Right lung (tissue), 5 donors: Measurements from ENCODE around the gene TRIM34. TPM values are rescaled to one million over a fixed set of nuclear protein-coding genes. Genes with fewer than 3 reads are reported as not detected.
A peak's percentile ranks its signal among the peaks of the same experiment; 100 is the strongest.
"Not testable (repeated sequence)": the region's sequence is repeated elsewhere in the genome, so short reads cannot be mapped to it uniquely, and the experiment has no call there.

Experiments used
- DNase-seq, 2 donors: peaks; one replicate each; pipeline ENCODE4 v3.0.0-alpha.2; 2013
- polyA plus RNA-seq, 5 donors: library from polyadenylated mRNA; unstranded; fragments of 120-200 nt; gene quantifications; one replicate each; pipeline versions ENCODE4 v1.2.1 to v1.2.3, GENCODE V29; 2013; ENCODE audit warnings: inconsistent platforms in 1 of 5, low replicate concordance in 1 of 5; ENCODE audit not compliant: insufficient read length in 5 of 5, insufficient read depth in 1 of 5

TRIM34 gene
- polyA plus RNA-seq, 5 donors, result 15.6 to 28.6 (median 23.9) TPM

DNA sequence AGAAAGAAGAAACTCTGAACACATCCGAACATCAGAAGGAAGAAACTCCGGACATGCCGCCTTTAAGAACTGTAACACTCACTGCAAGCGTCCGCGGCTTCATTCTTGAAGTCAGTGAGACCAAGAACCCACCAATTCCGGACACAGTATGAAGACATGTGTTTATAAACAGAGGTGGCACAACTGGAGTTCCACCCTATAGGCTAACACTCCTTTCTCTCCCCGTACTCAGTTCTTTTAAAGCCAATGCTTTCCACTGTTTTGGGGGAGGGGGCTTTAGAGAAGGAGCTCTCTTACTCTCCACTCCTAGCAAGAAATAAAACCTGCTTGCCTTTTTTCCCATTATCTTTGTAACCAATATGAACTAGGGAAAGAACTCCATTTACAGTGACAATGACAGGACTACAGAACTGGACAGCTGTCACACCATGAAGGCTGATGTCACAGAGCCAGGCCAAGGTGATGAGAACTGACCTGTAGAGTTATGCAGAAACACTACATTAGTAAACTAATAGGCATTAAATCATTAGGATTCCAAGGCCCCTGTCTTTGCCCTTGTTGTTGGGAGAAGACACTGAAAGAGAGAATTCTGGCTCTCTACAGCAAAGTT is 59.3 kb downstream of the TRIM34 start:
- no peak for DNase-seq

DNA sequence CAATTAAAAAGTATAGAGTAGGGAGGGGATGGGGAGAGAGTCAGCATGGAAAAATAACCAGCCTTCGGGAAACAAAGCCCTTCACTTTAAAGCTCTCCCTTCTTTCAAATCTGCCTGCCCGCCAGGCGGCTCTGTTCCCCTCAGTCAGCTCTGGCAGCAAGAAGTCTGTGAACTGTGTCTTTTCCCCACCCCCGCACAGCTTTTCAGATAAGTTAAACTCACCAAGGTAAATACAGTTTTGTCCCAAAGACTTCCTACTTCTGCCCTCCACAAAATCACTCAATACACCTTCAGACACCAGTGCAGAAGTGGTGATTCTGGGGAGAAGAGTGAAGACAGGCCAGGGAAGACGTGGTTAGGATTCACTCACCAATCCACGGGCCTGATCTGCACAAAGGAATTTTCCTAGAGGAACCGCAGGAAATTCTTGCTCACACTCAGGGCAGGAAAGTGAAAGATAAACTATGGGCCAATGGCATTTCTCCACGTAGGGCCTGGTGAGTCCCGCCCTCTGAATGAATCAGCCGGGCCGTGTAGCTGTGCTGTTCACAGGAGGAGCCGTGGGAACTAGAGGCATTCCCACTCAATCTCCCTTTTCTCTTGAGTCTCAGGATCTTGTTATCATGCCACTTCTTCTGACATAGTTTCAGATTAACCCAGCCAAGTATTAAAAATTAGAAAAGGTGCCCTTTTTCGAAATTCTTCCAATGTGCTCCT is 60.0 kb downstream of the TRIM34 start, which contains the start of gene TRIM5:
Gene TRIM5, minus strand, starts transcription at position 429 of the 717 bp plus-strand sequence. CDS start 4,897 bp downstream, outside the sequence.
- peak; percentile 89 to 92 for DNase-seq

DNA sequence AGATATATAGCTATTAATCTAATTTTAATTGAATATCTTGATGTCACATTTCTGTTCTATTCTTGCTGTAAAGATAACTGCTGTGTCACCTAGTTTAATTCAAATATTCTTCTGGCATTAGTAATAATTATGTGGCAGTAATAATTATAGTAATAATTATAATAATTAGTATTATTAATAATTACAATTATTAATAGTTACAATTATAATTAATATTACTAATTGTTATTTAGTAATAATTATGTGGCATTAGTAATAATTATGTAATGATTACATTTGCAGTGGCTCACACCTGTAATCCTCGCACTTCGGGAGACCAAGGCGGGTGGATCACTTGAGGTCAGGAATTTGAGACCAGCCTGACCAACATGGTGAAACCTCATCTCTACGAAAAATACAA is 61.6 kb downstream of the TRIM34 start:
- DNase-seq, result no peak

DNA sequence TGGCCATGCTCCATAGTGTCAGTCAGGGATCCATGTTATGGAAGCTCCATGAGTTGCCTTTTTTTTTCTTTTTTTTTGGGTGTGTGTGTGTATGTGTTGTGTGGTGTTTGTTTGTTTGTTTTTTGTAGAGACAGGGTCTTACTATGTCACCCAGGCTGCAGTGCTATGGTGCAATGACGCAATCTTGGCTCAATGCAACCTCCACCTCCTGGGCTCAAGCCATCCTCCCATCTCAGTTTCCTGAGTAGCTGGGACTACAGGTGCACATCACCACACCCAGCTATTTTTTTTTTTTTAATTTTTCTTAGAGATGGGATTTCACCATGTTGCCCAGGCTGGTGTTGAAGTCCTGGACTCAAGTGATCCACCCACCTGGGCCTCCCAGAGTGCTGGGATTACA is 63.7 kb downstream of the TRIM34 start:
- no peak for DNase-seq

DNA sequence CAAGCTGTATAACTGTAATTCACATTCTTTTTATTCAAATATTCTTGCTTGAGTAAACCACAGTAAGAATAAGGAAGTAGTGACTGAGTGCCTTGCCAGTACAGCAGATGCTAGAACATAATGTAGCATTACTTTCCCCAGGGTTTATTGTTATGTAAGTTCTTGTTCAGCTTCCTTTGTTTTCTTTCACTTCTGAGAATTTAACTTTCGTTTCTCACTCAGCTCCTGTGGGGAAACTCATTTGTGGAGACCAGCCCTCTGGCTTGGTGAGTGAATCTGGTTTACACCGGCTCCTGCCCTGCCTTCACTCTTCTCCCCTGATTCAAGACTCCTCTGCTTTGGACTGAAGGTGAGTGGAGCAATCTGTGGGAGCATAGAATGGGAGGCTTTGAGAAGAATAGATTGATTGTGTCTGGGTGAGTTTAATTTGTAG is 64.8 kb downstream of the TRIM34 start, which contains the start of gene TRIM22:
Gene TRIM22, plus strand, starts transcription at position 240 of the 433 bp plus-strand sequence. CDS start 6,443 bp downstream, outside the sequence.
- peak in 1 of 2 donors; percentile 46 for DNase-seq

DNA sequence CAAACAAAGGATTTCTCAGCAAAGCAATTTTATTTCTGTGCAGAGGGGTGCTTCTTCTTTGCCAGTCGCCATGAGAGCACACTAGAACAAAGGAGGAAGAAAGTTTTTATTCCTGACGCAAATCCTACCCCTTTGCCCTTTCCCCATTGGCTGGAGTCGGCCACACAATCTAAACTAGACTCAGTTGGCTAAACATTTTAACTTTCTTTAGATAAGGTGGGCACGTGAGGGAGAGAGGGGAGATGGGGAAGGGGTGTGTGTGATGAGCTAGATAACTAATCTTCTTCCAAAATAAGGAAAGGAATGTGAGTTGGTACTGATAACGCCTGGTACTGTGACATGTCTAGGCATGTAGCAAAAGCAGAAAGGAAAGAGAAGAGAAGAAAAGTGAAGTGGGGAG is 65.4 kb downstream of the TRIM34 start:
- no peak for DNase-seq

DNA sequence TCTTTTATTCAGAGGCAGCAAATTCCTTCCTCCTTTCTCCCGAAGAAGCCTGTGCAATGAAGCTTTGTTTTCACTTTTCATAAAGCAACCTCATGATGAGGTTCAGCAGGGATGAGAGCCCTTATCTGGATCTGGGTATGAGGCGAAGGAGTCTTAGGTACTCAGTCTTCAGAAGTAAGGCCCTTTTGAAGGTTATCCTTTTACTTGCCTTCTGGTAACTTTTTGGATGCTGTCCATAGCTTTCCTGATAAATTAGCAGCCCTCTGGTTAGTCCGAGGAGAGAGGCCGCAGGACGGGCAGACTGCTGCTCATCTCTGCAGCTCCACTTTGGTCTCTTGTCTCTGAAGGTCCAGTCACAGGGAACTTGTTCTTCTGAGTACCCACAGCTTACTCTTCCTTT is 65.9 kb downstream of the TRIM34 start:
- no peak for DNase-seq

DNA sequence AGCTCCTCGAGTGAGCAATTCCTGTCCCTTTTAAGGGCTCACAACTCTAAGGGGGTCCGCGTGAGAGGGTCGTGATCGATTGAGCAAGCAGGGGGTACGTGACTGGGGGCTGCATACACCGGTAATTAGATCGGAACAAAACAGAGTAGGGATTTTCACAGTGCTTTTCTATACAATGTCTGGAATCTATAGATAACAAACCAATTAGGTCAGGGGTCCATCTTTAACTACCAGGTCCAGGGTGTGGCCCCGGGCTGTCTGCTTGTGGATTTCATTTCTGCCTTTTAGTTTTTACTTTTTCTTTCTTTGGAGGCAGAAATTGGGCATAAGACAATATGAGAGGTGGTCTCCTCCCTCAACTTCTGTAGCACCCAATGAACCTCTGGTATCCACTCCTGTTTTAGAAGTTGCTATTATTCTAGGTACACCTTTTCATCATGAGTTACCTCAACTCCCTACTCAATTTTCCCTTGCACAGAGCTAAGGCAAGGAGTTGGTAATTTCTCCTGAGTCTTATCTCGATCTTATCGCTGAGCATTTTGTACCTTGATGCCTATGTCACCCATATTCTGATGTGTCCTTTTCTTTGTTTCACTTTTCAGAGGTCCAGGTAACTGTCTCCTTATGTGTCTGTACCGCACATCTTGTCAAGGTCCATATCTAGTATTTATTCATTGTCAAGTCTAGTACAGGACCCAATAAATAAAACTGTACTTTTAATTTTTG is 66.6 kb downstream of the TRIM34 start:
- not testable (repeated sequence) for DNase-seq

DNA sequence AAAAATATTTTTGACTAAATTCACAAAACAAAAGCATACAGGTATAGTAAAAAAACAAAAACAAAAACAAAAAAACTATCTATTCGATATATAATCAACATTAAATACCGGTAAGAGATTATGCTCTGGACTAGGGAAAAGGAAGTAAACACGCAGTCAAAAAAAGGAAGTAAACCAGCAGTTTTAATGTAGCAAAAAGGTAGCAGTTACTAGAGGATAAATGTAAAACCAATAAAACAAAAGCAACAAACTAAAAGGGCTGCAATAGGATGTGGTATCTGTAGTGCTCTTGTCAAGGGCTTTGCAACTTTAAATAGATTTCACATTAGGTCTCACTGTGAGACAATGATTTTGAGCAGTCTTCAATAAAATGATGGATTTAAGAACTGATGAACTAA is 67.2 kb downstream of the TRIM34 start:
- DNase-seq, result no peak

Other genes starting within 250 kb of the TRIM34 start
- gene OR51M1, start 241.2 kb upstream of the TRIM34 start, polyA plus RNA-seq, result under 1 TPM in 4 of 5 donors, not detected in 1; 0.06 to 0.13 (median 0.10) TPM
- gene OR51Q1, start 202.9 kb upstream of the TRIM34 start, polyA plus RNA-seq, result not detected
- gene OR51I1, start 183.5 kb upstream of the TRIM34 start, polyA plus RNA-seq, result not detected
- not detected for gene OR51I2, start 175.7 kb upstream of the TRIM34 start, polyA plus RNA-seq
- gene OR52D1, start 136.3 kb upstream of the TRIM34 start, polyA plus RNA-seq, result under 1 TPM in 1 of 5 donors, not detected in 4; 0.10 TPM
- not detected for gene UBQLN3, start 115.0 kb upstream of the TRIM34 start, polyA plus RNA-seq
- gene UBQLNL, start 108.3 kb upstream of the TRIM34 start, polyA plus RNA-seq, result 1 to 10 TPM; 1.5 to 2.0 (median 1.7) TPM
- gene OR52H1, start 76.5 kb upstream of the TRIM34 start, polyA plus RNA-seq, result under 1 TPM in 2 of 5 donors, not detected in 3; 0.17 to 0.18 TPM
- under 1 TPM in 4 of 5 donors, not detected in 1; 0.11 to 0.44 (median 0.34) TPM for gene OR52B6, start 44.1 kb upstream of the TRIM34 start, polyA plus RNA-seq
- gene TRIM6, start 28.4 kb upstream of the TRIM34 start, polyA plus RNA-seq, result 1 to 10 TPM; 4.7 to 7.5 (median 7.1) TPM
- gene TRIM5, start 60.1 kb downstream of the TRIM34 start, polyA plus RNA-seq, result 10 to 100 TPM; 45.7 to 67.7 (median 62.4) TPM
- 10 to 100 TPM; 19.7 to 38.0 (median 26.7) TPM for gene TRIM22, start 64.8 kb downstream of the TRIM34 start, polyA plus RNA-seq
- under 1 TPM in 1 of 5 donors, not detected in 4; 0.12 TPM for gene OR56B1, start 111.4 kb downstream of the TRIM34 start, polyA plus RNA-seq
- under 1 TPM in 1 of 5 donors, not detected in 4; 0.19 TPM for gene OR52N4, start 129.2 kb downstream of the TRIM34 start, polyA plus RNA-seq
- gene OR52N5, start 158.4 kb downstream of the TRIM34 start, polyA plus RNA-seq, result not detected
- gene OR52N1, start 166.3 kb downstream of the TRIM34 start, polyA plus RNA-seq, result not detected
- gene OR52N2, start 183.9 kb downstream of the TRIM34 start, polyA plus RNA-seq, result under 1 TPM in 1 of 5 donors, not detected in 4; 0.15 TPM
- gene OR52E6, start 216.9 kb downstream of the TRIM34 start, polyA plus RNA-seq, result not detected
- gene OR52E8, start 232.7 kb downstream of the TRIM34 start, polyA plus RNA-seq, result not detected